ENCODE results near the gene PPP6R3.

DNA sequence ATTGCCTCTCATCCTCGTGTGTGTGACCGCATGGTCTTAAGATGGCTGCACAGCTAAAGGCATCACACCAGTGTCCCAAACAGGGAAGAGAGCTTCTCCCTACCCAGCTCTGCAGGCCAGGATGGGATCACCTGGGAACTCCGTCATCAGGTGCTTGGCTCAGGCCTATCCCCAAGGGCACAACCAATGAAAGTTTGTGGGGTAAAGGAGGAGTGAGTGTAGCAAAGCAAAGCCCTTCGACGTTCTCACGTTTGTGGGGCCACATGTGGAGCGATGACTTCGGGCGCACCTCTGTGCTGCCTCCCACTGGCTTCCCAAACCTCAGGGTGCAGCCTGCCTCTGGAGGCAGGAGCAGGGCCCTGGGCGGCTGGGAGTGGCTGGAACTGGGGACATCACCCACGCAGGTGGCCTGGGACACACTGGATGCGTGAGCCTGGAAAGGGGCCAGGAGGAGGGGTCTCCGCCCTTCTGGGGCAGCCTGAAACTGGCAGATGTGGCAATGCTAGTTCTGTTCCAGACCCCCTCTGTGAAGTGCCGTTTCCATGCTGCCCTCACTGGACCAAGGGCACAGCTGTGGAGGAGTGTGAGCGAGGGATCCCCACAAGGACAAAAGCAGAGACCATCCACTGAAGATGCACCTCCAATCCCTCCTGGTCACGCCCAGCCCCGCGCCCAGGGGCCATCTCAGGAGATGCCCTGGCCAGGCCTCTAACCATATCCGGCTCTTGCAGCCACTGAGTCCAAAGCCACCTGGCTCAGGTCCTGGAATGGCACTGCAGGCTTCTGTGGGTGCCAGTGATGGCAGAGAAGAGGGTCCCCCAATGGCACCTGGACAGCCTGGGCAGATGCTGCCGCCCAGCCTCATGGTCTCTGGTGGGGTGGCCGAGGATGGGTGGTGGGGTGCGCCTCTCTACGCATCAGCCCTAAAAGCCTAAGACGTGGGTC is 193.2 kb downstream of the PPP6R3 start:
- no peak for TF ChIP-seq EP300 (conservative IDR thresholded peaks at IDR 0.05; ENCODE audit: poor library complexity, severe bottlenecking)
- TF ChIP-seq, protein P1, sequence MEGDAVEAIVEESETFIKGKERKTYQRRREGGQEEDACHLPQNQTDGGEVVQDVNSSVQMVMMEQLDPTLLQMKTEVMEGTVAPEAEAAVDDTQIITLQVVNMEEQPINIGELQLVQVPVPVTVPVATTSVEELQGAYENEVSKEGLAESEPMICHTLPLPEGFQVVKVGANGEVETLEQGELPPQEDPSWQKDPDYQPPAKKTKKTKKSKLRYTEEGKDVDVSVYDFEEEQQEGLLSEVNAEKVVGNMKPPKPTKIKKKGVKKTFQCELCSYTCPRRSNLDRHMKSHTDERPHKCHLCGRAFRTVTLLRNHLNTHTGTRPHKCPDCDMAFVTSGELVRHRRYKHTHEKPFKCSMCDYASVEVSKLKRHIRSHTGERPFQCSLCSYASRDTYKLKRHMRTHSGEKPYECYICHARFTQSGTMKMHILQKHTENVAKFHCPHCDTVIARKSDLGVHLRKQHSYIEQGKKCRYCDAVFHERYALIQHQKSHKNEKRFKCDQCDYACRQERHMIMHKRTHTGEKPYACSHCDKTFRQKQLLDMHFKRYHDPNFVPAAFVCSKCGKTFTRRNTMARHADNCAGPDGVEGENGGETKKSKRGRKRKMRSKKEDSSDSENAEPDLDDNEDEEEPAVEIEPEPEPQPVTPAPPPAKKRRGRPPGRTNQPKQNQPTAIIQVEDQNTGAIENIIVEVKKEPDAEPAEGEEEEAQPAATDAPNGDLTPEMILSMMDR (IDR thresholded peaks at IDR 0.05; ENCODE audit: poor library complexity, severe bottlenecking): no peak
- no peak for TF ChIP-seq RAD21 (conservative IDR thresholded peaks at IDR 0.05)
- TF ChIP-seq POLR2AphosphoS5 (IDR thresholded peaks at IDR 0.05): no peak
- TF ChIP-seq EZH2 (IDR thresholded peaks at IDR 0.05; ENCODE audit: borderline replicate concordance, insufficient read depth, low read length, poor library complexity, severe bottlenecking): no peak
- no peak for TF ChIP-seq TAF1 (IDR thresholded peaks at IDR 0.05; ENCODE audit: low read depth)
- TF ChIP-seq MXI1 (conservative IDR thresholded peaks at IDR 0.05; ENCODE audit: poor library complexity, severe bottlenecking): no peak
- TF ChIP-seq, protein P2, sequence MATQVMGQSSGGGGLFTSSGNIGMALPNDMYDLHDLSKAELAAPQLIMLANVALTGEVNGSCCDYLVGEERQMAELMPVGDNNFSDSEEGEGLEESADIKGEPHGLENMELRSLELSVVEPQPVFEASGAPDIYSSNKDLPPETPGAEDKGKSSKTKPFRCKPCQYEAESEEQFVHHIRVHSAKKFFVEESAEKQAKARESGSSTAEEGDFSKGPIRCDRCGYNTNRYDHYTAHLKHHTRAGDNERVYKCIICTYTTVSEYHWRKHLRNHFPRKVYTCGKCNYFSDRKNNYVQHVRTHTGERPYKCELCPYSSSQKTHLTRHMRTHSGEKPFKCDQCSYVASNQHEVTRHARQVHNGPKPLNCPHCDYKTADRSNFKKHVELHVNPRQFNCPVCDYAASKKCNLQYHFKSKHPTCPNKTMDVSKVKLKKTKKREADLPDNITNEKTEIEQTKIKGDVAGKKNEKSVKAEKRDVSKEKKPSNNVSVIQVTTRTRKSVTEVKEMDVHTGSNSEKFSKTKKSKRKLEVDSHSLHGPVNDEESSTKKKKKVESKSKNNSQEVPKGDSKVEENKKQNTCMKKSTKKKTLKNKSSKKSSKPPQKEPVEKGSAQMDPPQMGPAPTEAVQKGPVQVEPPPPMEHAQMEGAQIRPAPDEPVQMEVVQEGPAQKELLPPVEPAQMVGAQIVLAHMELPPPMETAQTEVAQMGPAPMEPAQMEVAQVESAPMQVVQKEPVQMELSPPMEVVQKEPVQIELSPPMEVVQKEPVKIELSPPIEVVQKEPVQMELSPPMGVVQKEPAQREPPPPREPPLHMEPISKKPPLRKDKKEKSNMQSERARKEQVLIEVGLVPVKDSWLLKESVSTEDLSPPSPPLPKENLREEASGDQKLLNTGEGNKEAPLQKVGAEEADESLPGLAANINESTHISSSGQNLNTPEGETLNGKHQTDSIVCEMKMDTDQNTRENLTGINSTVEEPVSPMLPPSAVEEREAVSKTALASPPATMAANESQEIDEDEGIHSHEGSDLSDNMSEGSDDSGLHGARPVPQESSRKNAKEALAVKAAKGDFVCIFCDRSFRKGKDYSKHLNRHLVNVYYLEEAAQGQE (IDR thresholded peaks at IDR 0.05; ENCODE audit: borderline replicate concordance): no peak
- TF ChIP-seq SMC3 (conservative IDR thresholded peaks at IDR 0.05; ENCODE audit: poor library complexity): no peak

All from neural cell (in vitro differentiated cells).